ENCODE data around the gene RBM48.

- TF ChIP-seq CTCF (IDR thresholded peaks at IDR 0.05) (no peak), POLR2A (IDR thresholded peaks at IDR 0.05) (no peak)
These were observed 43.2 kb upstream of the RBM48 start for GRCh38 chr7:92485267-92485892.

All from uterus (tissue), 2 donors.